Fibroblast of mammary gland (primary cell): Measurements from ENCODE around the gene U2AF2.
A peak's percentile ranks its signal among the peaks of the same experiment; 100 is the strongest.

Experiments used
- DNase-seq: peaks from one replicate; pipeline ENCODE4 v3.0.0-alpha.2; 2010; ENCODE audit warnings: low read depth
- H3K4me3 ChIP-seq: 2 replicates; pipeline ENCODE4 v1.5.1; 2011; ENCODE audit warnings: low read depth, mild to moderate bottlenecking, low read length, moderate library complexity; ENCODE audit not compliant: control insufficient read depth
- TF ChIP-seq, protein P1 (sequence below): conservative IDR thresholded peaks from 2 replicates; pipeline ENCODE4 v1.5.1; 2011; ENCODE audit warnings: low read depth, low read length, inconsistent platforms; ENCODE audit not compliant: control insufficient read depth, insufficient read depth

The U2AF2 gene

DNA sequence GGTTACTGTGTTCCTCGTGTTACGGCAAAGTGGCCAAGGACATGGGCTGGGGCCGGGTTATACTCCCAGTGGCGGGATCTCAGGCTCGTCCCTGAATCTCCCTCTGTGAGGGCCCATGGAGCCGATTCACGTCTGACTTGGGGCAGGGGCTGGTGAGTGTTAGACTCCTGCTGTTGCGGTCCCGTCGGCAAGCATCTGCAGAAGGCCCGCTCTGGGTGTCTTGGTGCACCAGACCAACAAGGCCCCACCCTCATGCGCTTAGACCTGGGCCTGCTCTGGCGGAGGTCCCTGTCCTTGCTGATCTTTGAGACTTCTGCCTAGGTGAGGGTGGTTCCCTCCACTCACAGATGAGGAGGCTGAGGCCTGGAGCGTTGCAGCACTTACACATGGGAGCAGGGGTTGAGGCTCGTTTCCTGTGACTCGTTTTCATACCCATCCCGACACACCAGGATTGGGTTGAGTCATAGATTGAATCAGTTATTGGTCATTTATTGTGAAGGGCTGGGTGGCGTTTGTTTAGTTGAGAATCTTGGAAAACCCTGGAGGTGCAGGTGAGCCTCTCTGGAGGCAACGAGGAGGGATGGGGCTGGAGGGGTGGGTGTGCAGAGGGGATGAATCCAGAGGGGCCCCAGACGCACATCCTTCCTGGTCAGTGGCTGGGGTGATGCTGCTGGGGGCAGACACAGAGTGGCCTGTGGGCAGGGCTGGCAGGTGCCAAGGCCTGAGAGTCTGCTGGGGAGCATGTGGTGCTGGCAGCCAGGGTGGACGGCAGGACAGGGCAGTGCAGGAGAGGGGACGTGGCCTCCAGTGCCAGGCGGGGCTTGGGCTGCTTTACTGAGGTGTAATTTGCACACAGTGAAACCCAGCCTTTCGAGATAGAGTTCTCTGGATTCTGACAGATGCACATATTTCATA lies 24.8 kb downstream of the U2AF2 start:
- peak; percentile 79 for DNase-seq
- H3K4me3 ChIP-seq: no peak overlapping the region
- TF ChIP-seq, protein P1, sequence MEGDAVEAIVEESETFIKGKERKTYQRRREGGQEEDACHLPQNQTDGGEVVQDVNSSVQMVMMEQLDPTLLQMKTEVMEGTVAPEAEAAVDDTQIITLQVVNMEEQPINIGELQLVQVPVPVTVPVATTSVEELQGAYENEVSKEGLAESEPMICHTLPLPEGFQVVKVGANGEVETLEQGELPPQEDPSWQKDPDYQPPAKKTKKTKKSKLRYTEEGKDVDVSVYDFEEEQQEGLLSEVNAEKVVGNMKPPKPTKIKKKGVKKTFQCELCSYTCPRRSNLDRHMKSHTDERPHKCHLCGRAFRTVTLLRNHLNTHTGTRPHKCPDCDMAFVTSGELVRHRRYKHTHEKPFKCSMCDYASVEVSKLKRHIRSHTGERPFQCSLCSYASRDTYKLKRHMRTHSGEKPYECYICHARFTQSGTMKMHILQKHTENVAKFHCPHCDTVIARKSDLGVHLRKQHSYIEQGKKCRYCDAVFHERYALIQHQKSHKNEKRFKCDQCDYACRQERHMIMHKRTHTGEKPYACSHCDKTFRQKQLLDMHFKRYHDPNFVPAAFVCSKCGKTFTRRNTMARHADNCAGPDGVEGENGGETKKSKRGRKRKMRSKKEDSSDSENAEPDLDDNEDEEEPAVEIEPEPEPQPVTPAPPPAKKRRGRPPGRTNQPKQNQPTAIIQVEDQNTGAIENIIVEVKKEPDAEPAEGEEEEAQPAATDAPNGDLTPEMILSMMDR: no peak

DNA sequence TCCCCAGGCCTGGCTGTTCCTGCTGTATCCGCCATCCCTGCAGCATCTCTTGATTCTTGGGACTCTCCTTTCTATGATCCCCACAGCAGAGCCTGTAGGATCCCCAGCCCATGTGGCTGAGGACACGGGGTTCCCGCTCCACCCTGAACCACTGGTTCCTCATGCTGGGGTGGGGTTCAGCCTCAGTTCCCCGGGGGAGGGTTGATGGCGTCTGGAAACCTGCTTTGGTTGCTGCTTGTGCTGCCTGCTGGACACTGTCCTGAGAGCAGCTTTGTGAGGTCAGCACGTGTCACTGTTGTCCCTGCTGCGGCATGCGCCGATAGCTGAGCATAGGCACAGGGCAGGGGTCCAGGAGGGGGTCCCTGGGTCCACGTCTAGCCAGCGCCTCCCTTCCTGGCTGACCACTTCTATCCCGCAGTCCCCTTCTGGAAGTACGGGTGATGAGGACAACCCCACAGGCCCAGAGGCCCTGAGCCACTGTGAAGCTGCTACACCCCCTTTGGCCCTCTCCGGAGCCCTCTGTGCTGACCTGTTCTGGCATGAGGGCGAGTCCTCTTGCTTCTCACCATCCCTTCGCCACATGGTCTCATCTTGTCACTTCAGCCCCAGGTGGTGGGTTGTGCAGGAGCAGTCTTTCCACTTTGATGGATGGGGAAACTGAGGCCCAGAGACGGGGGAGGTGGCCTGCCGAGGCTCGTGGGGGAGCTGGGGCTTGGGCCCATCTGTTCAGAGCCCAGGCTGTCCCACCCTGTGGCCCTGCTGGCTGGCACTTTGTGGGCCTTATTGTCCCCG lies 25.7 kb downstream of the U2AF2 start:
- no peak overlapping the region for H3K4me3 ChIP-seq
- no peak for DNase-seq
- TF ChIP-seq, protein P1: no peak

DNA sequence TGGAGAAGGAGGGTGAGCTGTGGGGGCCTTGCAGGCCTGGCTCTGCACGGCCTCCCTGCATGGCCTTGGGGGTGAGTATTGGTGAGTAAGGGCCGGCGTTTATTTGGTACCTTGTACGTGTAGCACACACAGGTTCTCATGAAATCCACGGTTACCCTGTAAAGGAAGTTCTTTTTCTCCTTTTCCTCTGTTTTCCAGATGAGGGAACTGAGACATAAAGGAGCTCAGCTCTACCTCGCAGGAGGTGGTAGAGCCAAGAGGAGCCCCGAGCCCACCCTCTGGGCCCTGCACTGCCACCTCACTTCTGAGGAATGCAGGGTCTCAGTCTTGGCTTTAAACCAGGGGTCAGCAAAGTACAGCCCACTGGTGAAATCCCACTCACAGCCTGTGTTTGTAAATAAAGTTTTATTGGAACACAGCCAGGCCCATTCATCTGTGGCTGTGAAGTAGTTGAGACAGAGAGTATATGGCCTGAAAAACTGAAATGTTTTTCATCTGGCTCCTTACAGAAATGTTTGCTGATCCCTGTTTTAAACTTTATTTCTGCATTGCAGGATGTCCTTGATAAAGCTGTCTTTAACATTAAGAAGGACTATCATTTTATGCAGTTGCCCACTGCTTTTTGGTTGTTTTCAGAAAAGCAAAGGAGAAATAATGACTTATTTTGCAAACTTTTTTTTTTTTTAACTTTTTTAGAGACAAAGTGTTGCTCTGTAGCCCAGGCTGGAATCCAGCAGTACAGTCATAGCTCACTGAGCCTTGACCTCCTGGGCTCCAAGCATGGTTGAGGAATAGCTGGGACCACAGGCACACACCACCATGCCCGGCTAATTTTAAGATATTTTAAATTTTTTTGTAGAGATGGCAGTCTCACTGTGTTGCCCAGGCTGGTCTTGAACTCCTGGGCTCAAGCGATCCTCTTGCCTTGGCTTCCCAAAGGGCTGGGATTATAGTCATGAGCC lies 26.6 kb downstream of the U2AF2 start:
- DNase-seq: peak; percentile 48
- no peak overlapping the region for H3K4me3 ChIP-seq
- TF ChIP-seq, protein P1: no peak

DNA sequence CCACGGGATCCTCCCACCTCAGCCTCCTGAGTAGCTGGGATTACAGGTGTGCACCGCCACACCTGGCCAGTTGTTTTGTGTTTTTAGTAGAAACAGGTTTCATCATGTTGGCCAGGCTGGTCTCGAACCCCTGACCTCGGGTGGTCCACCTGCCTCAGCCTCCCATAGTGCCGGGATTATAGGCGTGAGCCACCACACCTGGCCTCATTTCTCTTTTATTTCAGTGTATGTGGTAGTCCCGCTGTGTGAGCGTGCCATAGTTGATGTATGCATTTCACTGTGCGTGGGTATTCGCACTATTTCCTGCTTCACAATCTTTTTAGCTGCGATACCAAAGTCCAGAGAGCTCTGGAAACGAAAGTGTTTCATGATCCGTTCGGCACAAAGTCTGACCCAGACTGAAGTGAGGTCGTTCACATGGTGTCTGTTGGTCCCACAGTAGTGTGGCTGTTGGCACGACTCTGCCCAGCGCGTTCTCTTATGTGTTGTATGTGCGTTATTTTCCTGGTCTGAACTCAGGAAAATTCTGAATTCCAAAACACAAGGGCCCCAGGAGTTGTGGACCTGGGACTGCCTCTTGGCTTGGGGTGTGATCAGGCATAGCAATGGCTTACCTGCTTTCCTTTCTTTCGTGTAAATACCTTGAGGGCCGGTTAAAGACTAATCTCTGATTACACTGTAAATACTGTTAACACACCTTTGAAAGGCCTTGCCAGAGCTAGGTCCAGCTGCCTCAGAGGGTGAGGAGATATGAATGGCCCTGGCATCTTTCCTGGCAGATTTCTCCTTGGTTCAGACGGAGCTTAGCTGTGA lies 28.8 kb downstream of the U2AF2 start:
- DNase-seq: no peak
- TF ChIP-seq, protein P1: no peak

DNA sequence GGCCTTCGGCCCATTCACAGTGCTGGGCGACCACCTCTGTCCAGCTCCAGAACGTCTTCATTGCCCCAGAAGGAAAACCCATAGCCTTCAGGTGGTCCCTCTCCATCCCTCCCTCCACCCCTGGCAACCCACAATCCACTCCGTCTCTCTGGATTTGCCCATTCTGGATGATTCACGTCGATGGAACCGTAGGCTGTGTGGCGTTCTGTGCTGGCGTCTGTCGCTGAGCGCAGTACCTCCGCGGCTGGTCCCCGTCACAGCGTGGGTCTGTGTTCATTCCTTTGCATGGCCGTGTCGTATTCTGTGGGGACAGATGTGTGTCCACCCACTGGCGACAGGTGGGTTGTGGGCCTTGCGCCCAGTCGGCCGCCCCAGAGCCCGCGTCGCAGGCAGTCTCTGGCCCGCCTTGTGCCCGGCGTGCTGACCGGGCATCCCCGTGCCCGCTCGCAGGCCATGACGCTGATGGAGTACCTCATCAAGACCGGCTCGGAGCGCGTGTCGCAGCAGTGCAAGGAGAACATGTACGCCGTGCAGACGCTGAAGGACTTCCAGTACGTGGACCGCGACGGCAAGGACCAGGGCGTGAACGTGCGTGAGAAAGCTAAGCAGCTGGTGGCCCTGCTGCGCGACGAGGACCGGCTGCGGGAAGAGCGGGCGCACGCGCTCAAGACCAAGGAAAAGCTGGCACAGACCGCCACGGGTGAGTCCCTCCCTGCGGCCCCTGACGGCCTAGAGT lies 30.3 kb downstream of the U2AF2 start:
- no peak overlapping the region for H3K4me3 ChIP-seq
- TF ChIP-seq, protein P1: no peak
- DNase-seq: no peak

More for the DNA sequence above, 28.8 kb downstream of the U2AF2 start:
- no peak overlapping the region for H3K4me3 ChIP-seq
